ENCODE data around the gene FGF21.
"Not testable (repeated sequence)": the region's sequence is repeated elsewhere in the genome, so short reads cannot be mapped to it uniquely, and the experiment has no call there.

FGF21 gene

GRCh38 chr19:48777139-48777538 lies 21.8 kb downstream of the FGF21 start:
- no peak for DNase-seq
- TF ChIP-seq POLR2A (IDR thresholded peaks at IDR 0.05; ENCODE audit: low read length) (no peak), GATA1 (IDR thresholded peaks at IDR 0.05; ENCODE audit: low read depth, low read length) (no peak)

- TF ChIP-seq GATA1 (IDR thresholded peaks at IDR 0.05; ENCODE audit: low read depth, low read length) = no peak
- TF ChIP-seq POLR2A (IDR thresholded peaks at IDR 0.05; ENCODE audit: low read length) = no peak
- no peak for DNase-seq
Observed at GRCh38 chr19:48777720-48778119, 22.4 kb downstream of the FGF21 start.

GRCh38 chr19:48779636-48780035 lies 24.3 kb downstream of the FGF21 start:
- DNase-seq = no peak
- TF ChIP-seq POLR2A (IDR thresholded peaks at IDR 0.05; ENCODE audit: low read length) = no peak
- TF ChIP-seq GATA1 (IDR thresholded peaks at IDR 0.05; ENCODE audit: low read depth, low read length) = no peak

- DNase-seq = peak; percentile 82 to 83
- TF ChIP-seq POLR2A (IDR thresholded peaks at IDR 0.05; ENCODE audit: low read length) = no peak
- TF ChIP-seq GATA1 (IDR thresholded peaks at IDR 0.05; ENCODE audit: low read depth, low read length) = no peak
Observed at GRCh38 chr19:48780631-48781391, 25.5 kb downstream of the FGF21 start.

- peak in 1 of 2 experiments; percentile 66 for DNase-seq
- TF ChIP-seq POLR2A (IDR thresholded peaks at IDR 0.05; ENCODE audit: low read length) = no peak
- TF ChIP-seq GATA1 (IDR thresholded peaks at IDR 0.05; ENCODE audit: low read depth, low read length) = no peak
Observed at GRCh38 chr19:48784527-48784926, 29.2 kb downstream of the FGF21 start.

GRCh38 chr19:48786422-48786821 lies 31.1 kb downstream of the FGF21 start:
- not testable (repeated sequence) for DNase-seq

GRCh38 chr19:48787331-48787730 lies 32.0 kb downstream of the FGF21 start:
- DNase-seq = not testable (repeated sequence)

- TF ChIP-seq POLR2A (IDR thresholded peaks at IDR 0.05; ENCODE audit: low read length) (no peak), GATA1 (IDR thresholded peaks at IDR 0.05; ENCODE audit: low read depth, low read length) (no peak)
- DNase-seq = no peak
Observed at GRCh38 chr19:48793271-48793670, 37.9 kb downstream of the FGF21 start.

- DNase-seq = no peak
- no peak for TF ChIP-seq POLR2A (IDR thresholded peaks at IDR 0.05; ENCODE audit: low read length)
Observed at GRCh38 chr19:48794291-48794690, 39.0 kb downstream of the FGF21 start.

GRCh38 chr19:48795055-48795684 lies 39.8 kb downstream of the FGF21 start:
- DNase-seq = peak; percentile 89 to 95

GRCh38 chr19:48795685-48796070 lies 40.4 kb downstream of the FGF21 start:
- no peak for DNase-seq
- TF ChIP-seq POLR2A (IDR thresholded peaks at IDR 0.05; ENCODE audit: low read length) (no peak), GATA1 (IDR thresholded peaks at IDR 0.05; ENCODE audit: low read depth, low read length) (no peak)

More at GRCh38 chr19:48795055-48795684, 39.8 kb downstream of the FGF21 start:
- TF ChIP-seq POLR2A (IDR thresholded peaks at IDR 0.05; ENCODE audit: low read length) = no peak
- TF ChIP-seq GATA1 (IDR thresholded peaks at IDR 0.05; ENCODE audit: low read depth, low read length) = no peak

- DNase-seq = no peak
- TF ChIP-seq GATA1 (IDR thresholded peaks at IDR 0.05; ENCODE audit: low read depth, low read length) (no peak), POLR2A (IDR thresholded peaks at IDR 0.05; ENCODE audit: low read length) (no peak)
Observed at GRCh38 chr19:48796298-48797083, 41.2 kb downstream of the FGF21 start.

GRCh38 chr19:48797103-48797502 lies 41.8 kb downstream of the FGF21 start:
- DNase-seq = no peak
- TF ChIP-seq GATA1 (IDR thresholded peaks at IDR 0.05; ENCODE audit: low read depth, low read length) (no peak), POLR2A (IDR thresholded peaks at IDR 0.05; ENCODE audit: low read length) (no peak)

- no peak for DNase-seq
- TF ChIP-seq GATA1 (IDR thresholded peaks at IDR 0.05; ENCODE audit: low read depth, low read length) = no peak
- TF ChIP-seq POLR2A (IDR thresholded peaks at IDR 0.05; ENCODE audit: low read length) = no peak
Observed at GRCh38 chr19:48798937-48799336, 43.6 kb downstream of the FGF21 start.

Data from erythroblast (primary cell).